GM12801 (cell line): ENCODE measurements around the gene HSD17B8.

Experiments used
- TF ChIP-seq, protein P1 (sequence below): IDR thresholded peaks from one replicate; pipeline ENCODE4 v1.5.1; 2011; ENCODE audit warnings: control low read depth; ENCODE audit not compliant: insufficient read length; ENCODE audit errors: extremely low read depth

The HSD17B8 gene

DNA sequence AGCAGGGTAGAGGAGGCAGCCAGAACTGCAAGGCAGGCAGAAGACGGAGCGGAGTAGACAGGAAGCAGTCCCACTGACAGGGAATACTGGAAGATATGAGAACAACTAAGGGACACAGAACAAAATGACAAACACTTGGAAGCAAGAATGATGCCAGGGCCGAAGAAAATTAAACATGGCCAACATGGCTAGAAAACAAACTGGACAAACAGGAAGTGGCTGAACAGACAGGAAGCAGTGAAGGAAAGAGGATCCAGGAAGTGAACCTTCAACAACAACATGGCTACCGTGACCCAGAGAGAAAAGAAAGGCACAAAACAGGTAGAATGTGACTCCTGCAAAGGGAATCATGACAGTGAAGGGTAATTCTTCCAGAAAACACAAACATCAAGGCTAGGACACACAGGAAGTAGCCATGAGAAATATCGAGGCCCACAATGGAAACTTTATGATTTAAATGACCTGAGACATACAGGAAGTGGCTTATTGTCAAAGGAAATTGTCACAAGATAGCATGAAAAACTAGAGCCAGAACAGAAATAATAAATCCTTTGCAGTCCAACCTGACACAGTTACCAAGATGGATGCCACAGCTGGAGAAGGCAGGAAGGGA lies 21.3 kb upstream of the HSD17B8 start:
- TF ChIP-seq, protein P1, sequence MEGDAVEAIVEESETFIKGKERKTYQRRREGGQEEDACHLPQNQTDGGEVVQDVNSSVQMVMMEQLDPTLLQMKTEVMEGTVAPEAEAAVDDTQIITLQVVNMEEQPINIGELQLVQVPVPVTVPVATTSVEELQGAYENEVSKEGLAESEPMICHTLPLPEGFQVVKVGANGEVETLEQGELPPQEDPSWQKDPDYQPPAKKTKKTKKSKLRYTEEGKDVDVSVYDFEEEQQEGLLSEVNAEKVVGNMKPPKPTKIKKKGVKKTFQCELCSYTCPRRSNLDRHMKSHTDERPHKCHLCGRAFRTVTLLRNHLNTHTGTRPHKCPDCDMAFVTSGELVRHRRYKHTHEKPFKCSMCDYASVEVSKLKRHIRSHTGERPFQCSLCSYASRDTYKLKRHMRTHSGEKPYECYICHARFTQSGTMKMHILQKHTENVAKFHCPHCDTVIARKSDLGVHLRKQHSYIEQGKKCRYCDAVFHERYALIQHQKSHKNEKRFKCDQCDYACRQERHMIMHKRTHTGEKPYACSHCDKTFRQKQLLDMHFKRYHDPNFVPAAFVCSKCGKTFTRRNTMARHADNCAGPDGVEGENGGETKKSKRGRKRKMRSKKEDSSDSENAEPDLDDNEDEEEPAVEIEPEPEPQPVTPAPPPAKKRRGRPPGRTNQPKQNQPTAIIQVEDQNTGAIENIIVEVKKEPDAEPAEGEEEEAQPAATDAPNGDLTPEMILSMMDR: no peak

DNA sequence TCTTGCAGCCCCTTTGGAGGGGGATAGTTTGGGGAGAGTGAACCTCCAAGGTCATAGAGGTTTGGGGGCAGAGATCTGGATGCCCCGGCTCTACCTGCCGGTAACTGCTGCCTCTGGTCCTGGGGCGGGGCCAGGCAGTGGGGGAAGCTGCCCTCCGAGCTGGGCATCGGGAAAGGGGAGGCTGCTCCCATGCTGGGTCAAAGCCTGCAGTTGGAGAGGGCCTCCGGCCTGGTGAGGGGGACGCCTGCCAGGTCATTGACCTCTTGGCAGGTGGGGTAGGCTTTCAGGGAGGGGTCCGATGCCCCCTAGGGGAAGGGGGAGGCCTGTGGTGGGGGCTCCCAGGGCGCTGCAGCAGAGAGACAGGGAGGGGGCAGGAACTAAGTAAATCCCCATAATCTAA lies 19.3 kb upstream of the HSD17B8 start:
- TF ChIP-seq, protein P1: no peak

DNA sequence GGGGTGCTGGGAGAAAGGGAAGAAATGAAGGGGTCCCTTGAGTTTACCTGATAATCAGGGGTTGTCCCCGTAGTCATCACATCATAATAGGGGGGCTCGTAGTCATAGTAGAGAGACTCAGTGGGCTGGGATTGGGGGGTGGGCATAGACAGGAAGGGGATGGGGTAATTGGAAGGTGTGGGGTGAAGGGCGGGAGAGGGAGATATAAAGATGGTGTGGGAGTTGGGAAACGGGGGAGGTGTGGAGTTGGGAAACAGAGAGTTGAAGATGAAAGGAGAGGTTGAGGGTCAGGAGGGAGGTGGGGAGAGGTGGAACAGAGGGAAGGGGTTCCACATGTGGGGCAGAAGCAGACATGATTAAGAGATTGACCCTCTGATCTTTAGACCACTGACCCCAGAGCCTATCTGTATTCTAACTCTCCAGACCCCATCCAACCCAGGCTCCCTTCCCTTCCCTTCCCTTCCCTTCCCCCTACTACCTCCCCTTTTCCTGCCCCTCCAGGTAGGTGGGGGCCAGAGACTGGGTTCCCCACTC lies 18.7 kb upstream of the HSD17B8 start:
- TF ChIP-seq, protein P1: no peak

DNA sequence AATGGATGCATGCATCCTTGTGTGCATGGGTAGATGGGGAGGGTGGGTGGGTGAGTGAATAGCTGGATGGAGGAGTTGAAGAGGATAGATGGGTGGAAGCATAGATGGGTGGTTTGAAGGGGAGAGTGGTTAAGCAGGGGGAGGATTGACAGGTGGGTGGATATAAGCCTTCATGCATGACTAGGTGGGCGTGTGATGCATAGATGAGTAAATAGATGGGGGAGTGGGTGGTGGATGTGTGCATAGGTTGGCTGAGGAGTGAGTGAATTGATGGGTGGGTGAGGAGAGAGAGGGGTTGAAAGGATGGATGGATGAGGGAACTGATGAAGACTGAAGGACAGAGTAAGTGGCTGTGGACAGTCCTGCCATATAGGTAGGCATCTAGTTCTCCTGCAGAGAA lies 16.6 kb upstream of the HSD17B8 start:
- TF ChIP-seq, protein P1: no peak

DNA sequence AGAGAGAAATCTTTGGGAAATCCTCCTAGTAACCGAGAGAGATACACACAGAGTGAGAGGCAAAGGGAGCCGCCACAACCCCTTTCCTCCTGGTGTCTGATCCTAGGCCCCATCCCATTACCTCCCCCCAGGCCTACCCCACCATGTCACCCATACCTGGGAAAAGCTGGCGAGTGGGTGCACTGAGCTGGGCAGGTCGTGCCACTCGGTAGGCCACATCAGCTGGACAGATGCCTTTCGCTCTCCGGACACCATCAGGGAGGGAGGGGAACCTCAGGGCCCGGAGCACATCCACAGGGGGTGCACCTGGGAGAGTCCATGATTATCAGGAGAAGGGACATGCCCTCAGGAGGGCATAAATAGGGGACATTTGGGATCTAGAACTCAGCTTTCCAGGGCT lies 15.3 kb upstream of the HSD17B8 start:
- TF ChIP-seq, protein P1: no peak

DNA sequence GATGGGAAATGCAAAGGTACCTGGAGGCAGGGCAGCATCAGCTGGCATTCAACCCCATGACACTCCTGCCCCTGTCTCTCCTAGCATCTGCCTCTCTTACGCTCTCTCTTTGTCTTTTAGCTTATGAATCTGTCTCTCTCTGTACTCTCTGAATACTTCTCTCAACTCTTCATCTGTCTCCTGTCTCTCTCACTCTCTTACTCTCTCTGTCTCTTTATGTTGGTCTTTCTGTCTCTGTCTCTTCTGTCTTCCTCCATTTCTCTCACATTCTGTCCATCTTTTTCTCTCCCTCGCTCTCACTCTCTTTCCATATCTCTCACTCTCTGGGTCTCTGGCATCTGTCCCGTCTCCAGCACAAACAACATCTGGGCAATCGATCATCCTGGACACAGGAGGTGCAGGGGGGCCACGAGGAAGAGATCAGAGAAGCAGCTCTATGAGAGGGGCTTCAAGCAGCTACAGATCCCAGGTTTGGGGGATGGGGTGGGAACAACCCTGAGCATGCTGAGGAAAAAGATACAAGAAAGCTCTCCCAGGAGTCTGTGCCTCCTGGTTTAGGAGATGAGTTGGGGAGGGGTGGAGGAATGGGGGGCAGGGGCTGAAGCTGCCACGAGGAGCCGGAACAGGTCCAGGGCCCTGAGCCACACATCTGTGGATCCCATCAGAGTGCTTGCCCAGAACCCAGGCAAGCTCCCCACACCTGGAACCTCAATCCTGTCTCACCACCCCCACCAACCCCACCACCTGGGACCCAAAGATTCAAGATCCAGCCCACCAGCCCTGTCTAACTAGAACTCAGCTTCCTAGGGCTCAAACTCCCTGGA lies 14.6 kb upstream of the HSD17B8 start:
- TF ChIP-seq, protein P1: no peak

DNA sequence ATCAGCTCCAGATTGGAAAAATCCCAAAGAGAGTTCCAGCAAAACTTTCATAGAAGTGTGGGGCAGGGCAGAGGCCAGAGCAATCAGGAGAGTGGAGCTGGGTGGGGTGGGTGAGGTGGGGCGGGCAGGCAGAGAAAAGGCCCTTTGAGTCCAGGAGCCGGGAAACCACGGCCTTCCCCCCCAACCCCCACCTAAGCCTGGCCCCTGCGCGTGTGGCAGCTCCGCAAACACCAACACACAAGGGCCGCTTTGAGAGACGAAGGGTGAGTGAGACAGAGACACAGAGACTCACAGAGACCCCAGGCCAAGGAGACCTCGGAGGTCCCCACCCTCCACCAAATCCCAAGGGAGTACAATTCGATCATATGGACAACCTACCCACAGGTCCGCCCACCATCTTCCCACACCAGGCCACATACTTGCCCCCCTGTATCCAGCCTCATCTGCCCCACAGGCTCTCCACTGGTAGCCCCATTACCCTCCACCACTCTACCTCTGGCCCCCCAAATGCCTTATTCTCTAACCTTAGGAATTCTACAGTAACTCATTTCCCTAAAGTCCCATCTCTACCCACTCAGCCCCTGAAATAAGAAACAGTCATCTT lies 13.8 kb upstream of the HSD17B8 start:
- TF ChIP-seq, protein P1: no peak
